HepG2 (cell line): ENCODE data around the gene RHOT2.

Experiments
- DDIT3 ChIP-seq: sonication (generic); formaldehyde crosslinking; IDR thresholded peaks from 2 replicates; pipeline ENCODE4 v1.4.0; 2020; ENCODE audit warnings: mild to moderate bottlenecking, missing genetic modification reagents
- EZH2 ChIP-seq: conservative IDR thresholded peaks from 2 replicates; pipeline ENCODE4 v1.6.1; 2012; ENCODE audit warnings: mild to moderate bottlenecking, low read depth, low read length, moderate library complexity
- GMEB2 ChIP-seq: IDR thresholded peaks from 2 replicates; pipeline ENCODE4 v1.6.1; 2016; ENCODE audit warnings: missing biosample characterization, missing genetic modification reagents, low read depth
- IKZF4 ChIP-seq: sonication (generic); formaldehyde crosslinking; IDR thresholded peaks from 2 replicates; pipeline ENCODE4 v1.5.1; 2020; ENCODE audit warnings: borderline replicate concordance, mild to moderate bottlenecking, low read depth, missing genetic modification reagents; ENCODE audit errors: not compliant biosample characterization
- JUN ChIP-seq: sonication (generic); formaldehyde crosslinking; IDR thresholded peaks from 2 replicates; pipeline ENCODE4 v1.4.0; 2020; ENCODE audit warnings: mild to moderate bottlenecking, missing genetic modification reagents
- ZFX ChIP-seq: sonication (generic); formaldehyde crosslinking; IDR thresholded peaks from 2 replicates; pipeline ENCODE4 v1.4.0; 2020; ENCODE audit warnings: mild to moderate bottlenecking, low read depth, missing genetic modification reagents, moderate library complexity

- TF ChIP-seq EZH2 (no peak), DDIT3 (CRISPR knock-in tag) (no peak), IKZF4 (CRISPR knock-in tag) (no peak), JUN (no peak), ZFX (CRISPR knock-in tag) (no peak), GMEB2 (no peak)
These were observed 1.7 kb downstream of the RHOT2 start for GRCh38 chr16:669666-670065.
